ENCODE data around the gene MACROH2A1.

DNA sequence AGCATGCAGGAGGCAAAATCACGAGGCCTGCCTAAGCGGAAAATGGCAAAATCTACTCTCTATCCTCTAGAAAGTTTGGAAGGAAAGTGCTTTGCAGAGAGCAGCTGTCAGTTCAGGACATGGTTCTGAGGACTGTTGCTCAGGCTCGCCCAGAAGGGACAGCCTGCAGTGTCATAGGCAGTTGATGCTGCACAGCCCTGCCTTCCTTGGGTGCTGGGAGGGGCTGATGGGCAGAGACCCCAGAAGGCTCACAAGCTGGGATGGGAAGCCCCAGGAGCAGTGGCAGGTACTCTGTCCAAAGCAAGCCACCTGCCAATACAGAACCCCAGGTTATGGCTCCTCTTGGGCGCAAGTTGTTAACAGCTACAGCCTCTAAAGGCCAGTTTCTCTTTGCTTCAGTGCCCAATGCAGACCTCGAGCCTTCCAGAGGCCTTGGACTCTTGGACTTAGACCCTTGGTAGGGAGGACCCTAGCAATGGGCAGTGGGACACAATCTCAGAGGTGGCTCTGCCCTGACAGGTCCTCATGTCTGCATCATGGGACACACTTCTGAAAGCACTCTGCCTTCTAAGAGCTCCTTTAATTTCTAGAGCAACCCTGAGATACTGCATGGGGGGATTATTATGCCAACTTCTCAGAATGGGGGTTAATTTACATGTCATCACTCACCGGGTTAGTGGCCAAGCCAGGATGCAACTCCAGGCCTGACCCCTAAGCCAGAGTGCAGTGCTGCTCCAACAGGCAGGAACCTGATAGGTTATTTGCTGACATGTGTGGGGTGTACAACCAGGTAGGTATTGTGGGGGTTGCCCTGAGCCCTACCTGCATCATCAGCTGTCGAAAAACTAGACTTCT lies 57.1 kb downstream of the MACROH2A1 start:
- TF ChIP-seq CTCF (IDR thresholded peaks at IDR 0.05; ENCODE audit: low read length) = no peak
- no peak for TF ChIP-seq EZH2phosphoT487 (IDR thresholded peaks at IDR 0.05; ENCODE audit: low read length)
